ENCODE data around the gene LDLRAD2.

- TF ChIP-seq CTCF (IDR thresholded peaks at IDR 0.05; ENCODE audit: insufficient read depth, low read length): no peak
- no peak for TF ChIP-seq POLR2AphosphoS5 (IDR thresholded peaks at IDR 0.05; ENCODE audit: low read depth)
Observed at GRCh38 chr1:21804536-21804935, 7.5 kb upstream of the LDLRAD2 start.
